ENCODE measurements around the gene IGSF9B.

The IGSF9B gene

GRCh38 chr11:133952199-133953190, 4.3 kb downstream of the IGSF9B start:
- no peak for DNase-seq

- peak; percentile 69 for DNase-seq
Measured at GRCh38 chr11:133951327-133952198, 5.2 kb downstream of the IGSF9B start.

- DNase-seq: no peak
Measured at GRCh38 chr11:133950874-133951326, 5.9 kb downstream of the IGSF9B start.

- no peak for DNase-seq
Measured at GRCh38 chr11:133950421-133950820, 6.3 kb downstream of the IGSF9B start.

GRCh38 chr11:133949129-133949528, 7.6 kb downstream of the IGSF9B start:
- no peak for DNase-seq

- DNase-seq: no peak
Measured at GRCh38 chr11:133948711-133949110, 8.1 kb downstream of the IGSF9B start.

GRCh38 chr11:133947321-133947756, 9.4 kb downstream of the IGSF9B start:
- peak; percentile 58 for DNase-seq

GRCh38 chr11:133946541-133947318, 10.0 kb downstream of the IGSF9B start:
- DNase-seq: no peak

GRCh38 chr11:133946051-133946450, 10.7 kb downstream of the IGSF9B start:
- no peak for DNase-seq

GRCh38 chr11:133945087-133945974, 11.4 kb downstream of the IGSF9B start:
- no peak for DNase-seq

- DNase-seq: no peak
Measured at GRCh38 chr11:133943950-133944698, 12.6 kb downstream of the IGSF9B start.

- no peak for DNase-seq
Measured at GRCh38 chr11:133942577-133942976, 14.2 kb downstream of the IGSF9B start.

- DNase-seq: no peak
Measured at GRCh38 chr11:133941546-133941945, 15.2 kb downstream of the IGSF9B start.

- no peak for DNase-seq
Measured at GRCh38 chr11:133940034-133940433, 16.7 kb downstream of the IGSF9B start.

GRCh38 chr11:133939558-133939957, 17.2 kb downstream of the IGSF9B start:
- no peak for DNase-seq

- no peak for DNase-seq
Measured at GRCh38 chr11:133938166-133938565, 18.6 kb downstream of the IGSF9B start.

- no peak for DNase-seq
Measured at GRCh38 chr11:133937468-133937867, 19.3 kb downstream of the IGSF9B start.

GRCh38 chr11:133937015-133937414, 19.8 kb downstream of the IGSF9B start:
- no peak for DNase-seq

GRCh38 chr11:133936592-133936991, 20.2 kb downstream of the IGSF9B start:
- no peak for DNase-seq

- DNase-seq: no peak
Measured at GRCh38 chr11:133936136-133936535, 20.6 kb downstream of the IGSF9B start.

- DNase-seq: no peak
Measured at GRCh38 chr11:133935551-133935910, 21.2 kb downstream of the IGSF9B start.

Data from NCI-H2107 (cell line).